Naive thymus-derived CD4-positive, alpha-beta T cell (primary cell): ENCODE results near the gene SPACDR. TPM values are rescaled to one million over a fixed set of nuclear protein-coding genes. Genes with fewer than 3 reads are reported as not detected.
A peak's percentile ranks its signal among the peaks of the same experiment; 100 is the strongest.
"Not testable (repeated sequence)": the region's sequence is repeated elsewhere in the genome, so short reads cannot be mapped to it uniquely, and the experiment has no call there.

ENCODE experiments used
- ATAC-seq: fragments of 150-1000 bp; cut with Tn5 transposase; 2 replicates; pipeline ENCODE4 v1.10.0; 2021; ENCODE audit warnings: mild to moderate bottlenecking, moderate library complexity
- CTCF ChIA-PET: fragments of 350-600 bp; sonication (Branson Sonifier 250); formaldehyde crosslinking; loops from one replicate; lab custom pipeline; 2021; ENCODE audit warnings: antibody characterized with exemption; lab: Charles Lee
- POLR2A ChIA-PET: fragments of 350-600 bp; sonication (Branson Sonifier 250); formaldehyde crosslinking; loops from one replicate; lab custom pipeline; 2021; ENCODE audit warnings: antibody characterized with exemption, inconsistent platforms; lab: Charles Lee
- DNase-seq, 9 donors: peaks; one replicate each; pipeline versions ENCODE4 v3.0.0 to v3.0.0-alpha.2; 2020 to 2022; ENCODE audit warnings: mixed read lengths in 1 of 9
- H3K27ac ChIP-seq: one replicate; pipeline ENCODE4 v1.7.0; 2013; ENCODE audit warnings: mild to moderate bottlenecking, low read depth, low read length, moderate library complexity
- H3K27me3 ChIP-seq, 2 donors: one replicate each; pipeline ENCODE4 v1.7.0; 2013; ENCODE audit warnings: low read length in 2 of 2, mild to moderate bottlenecking in 2 of 2, moderate library complexity in 2 of 2; ENCODE audit not compliant: control insufficient read depth in 2 of 2, insufficient read depth in 2 of 2
- H3K36me3 ChIP-seq, 3 experiments: 1 replicate in 2 of 3; 2 replicates in 1 of 3; pipeline ENCODE4 v1.7.0; 2013; ENCODE audit warnings: low read length in 3 of 3, mild to moderate bottlenecking in 3 of 3, moderate library complexity in 1 of 3; ENCODE audit not compliant: insufficient read depth in 3 of 3, control insufficient read depth in 2 of 3
- H3K4me1 ChIP-seq, 2 donors: one replicate each; pipeline ENCODE4 v1.7.0; 2013; ENCODE audit warnings: low read length in 2 of 2, mild to moderate bottlenecking in 2 of 2, moderate library complexity in 1 of 2; ENCODE audit not compliant: control insufficient read depth in 2 of 2, insufficient read depth in 2 of 2
- H3K4me3 ChIP-seq: 2 replicates; pipeline ENCODE4 v1.7.0; 2013; ENCODE audit warnings: mild to moderate bottlenecking, low read length
- H3K9me3 ChIP-seq, 3 experiments: 1 replicate in 2 of 3; 2 replicates in 1 of 3; pipeline ENCODE4 v1.7.0; 2013; ENCODE audit warnings: low read length in 3 of 3; ENCODE audit not compliant: control insufficient read depth in 2 of 3
- H3K27ac Mint-ChIP-seq, 9 donors: one replicate each; pipeline ENCODE4 v1.8.0; 2020 to 2022; ENCODE audit warnings: mixed read lengths in 9 of 9, mild to moderate bottlenecking in 8 of 9, moderate library complexity in 5 of 9, inconsistent platforms in 2 of 9
- H3K27me3 Mint-ChIP-seq, 5 donors: one replicate each; pipeline ENCODE4 v1.8.0; 2021 to 2022; ENCODE audit warnings: mixed read lengths in 5 of 5, mild to moderate bottlenecking in 1 of 5
- H3K36me3 Mint-ChIP-seq, 5 donors: one replicate each; pipeline ENCODE4 v1.8.0; 2020 to 2022; ENCODE audit warnings: mixed read lengths in 5 of 5, mild to moderate bottlenecking in 3 of 5, inconsistent platforms in 1 of 5
- H3K4me1 Mint-ChIP-seq, 7 donors: one replicate each; pipeline ENCODE4 v1.8.0; 2020 to 2022; ENCODE audit warnings: mixed read lengths in 7 of 7, mild to moderate bottlenecking in 3 of 7, inconsistent platforms in 1 of 7
- H3K4me3 Mint-ChIP-seq, 10 donors: one replicate each; pipeline ENCODE4 v1.8.0; 2020 to 2022; ENCODE audit warnings: mild to moderate bottlenecking in 10 of 10, mixed read lengths in 10 of 10, moderate library complexity in 6 of 10, inconsistent platforms in 2 of 10
- H3K9me3 Mint-ChIP-seq, 11 donors: one replicate each; pipeline ENCODE4 v1.8.0; 2020 to 2022; ENCODE audit warnings: mixed read lengths in 11 of 11, mild to moderate bottlenecking in 4 of 11, inconsistent platforms in 1 of 11, moderate library complexity in 1 of 11
- intact Hi-C, 2 donors: fragments of 100-400 bp; cut with micrococcal nuclease; formaldehyde crosslinking; loops; one replicate each; pipeline ENCODE4 v1.15.1; 2023
- polyA plus RNA-seq, 2 donors: library from polyadenylated mRNA; unstranded; fragments of 300-500 nt; fragmentation: Illumina TruSeq; gene quantifications; one replicate each; pipeline ENCODE4 v1.2.3, GENCODE V29; 2021
- total RNA-seq, 6 experiments: library from RNA in 5 of 6; stranded (reverse) in 5 of 6; gene quantifications; 1 replicate in 5 of 6; 2 replicates in 1 of 6; pipeline ENCODE4 v1.2.3 and lab custom pipeline; 2021 to 2026

SPACDR gene
- total and polyA plus RNA-seq, 7 experiments from 2014 or later = 0.85 to 7.8 (median 2.2) TPM; not detected in 1

DNA sequence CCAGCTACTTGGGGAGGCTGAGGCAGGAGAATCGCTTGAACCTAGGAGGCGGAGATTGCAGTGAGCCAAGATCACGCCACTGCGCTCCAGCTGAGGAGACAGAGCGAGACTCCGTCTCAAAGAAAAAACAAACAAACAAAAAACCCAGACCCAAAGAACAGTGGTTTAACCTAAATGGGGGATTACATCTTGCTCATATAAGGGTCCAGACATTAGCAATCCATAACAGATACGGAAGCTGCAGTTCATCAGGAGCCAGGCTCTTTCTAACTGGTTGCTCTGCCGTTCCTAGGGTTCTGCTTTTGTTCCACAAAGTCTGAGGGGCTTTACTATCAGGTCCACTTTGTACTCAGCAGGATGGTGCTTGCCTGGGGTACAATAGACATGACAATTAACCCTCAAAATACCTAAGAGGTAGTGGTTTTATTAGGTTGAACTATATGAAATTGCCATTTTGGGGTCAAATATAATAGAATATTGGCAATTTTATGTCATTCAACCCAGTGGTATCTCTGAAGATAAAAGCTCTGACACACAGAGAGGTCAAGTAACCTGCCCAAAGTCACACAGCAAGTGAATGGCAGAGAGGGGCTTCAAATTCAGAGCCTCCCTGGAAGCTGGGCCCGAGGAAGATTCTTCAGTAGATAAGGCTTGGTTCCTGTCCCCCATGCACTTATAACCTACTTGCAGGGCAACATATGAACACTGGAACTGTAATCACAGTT is 41.0 kb upstream of the SPACDR start:
- ChIA-PET POLR2A (interaction anchor here (0.6 to 1.0 kb wide), 3 partner anchors 7 to 23 kb away, joined by 3 to 6 read pairs (median 3); no protein-coding TSS in a partner anchor), CTCF (interaction anchor here (1.1 to 1.6 kb wide), 2 partner anchors 11 to 54 kb away, joined by 3 read pairs; no protein-coding TSS in a partner anchor)
- peaks cover 0 to 3% (median 0%) of the 10 kb centered on the region in 5 donors for H3K27me3 Mint-ChIP-seq
- no peak overlapping the region for H3K4me3 Mint-ChIP-seq
- no peaks in the 10 kb centered on the region for H3K9me3 ChIP-seq
- ATAC-seq (no peak), DNase-seq (no peak)
- H3K27ac ChIP-seq = no peak overlapping the region
- H3K4me1 ChIP-seq = no peaks in the 10 kb centered on the region
- no peaks in the 10 kb centered on the region for H3K36me3 ChIP-seq
- peaks cover 0 to 2% (median 0%) of the 10 kb centered on the region in 11 donors for H3K9me3 Mint-ChIP-seq
- H3K27me3 ChIP-seq = no peaks in the 10 kb centered on the region
- intact Hi-C loops = no loop called here
- no peak overlapping the region for H3K4me3 ChIP-seq
- no peaks in the 10 kb centered on the region for H3K36me3 Mint-ChIP-seq
- H3K4me1 Mint-ChIP-seq = peaks cover 0 to 4% (median 0%) of the 10 kb centered on the region in 7 donors
- no peak overlapping the region for H3K27ac Mint-ChIP-seq

DNA sequence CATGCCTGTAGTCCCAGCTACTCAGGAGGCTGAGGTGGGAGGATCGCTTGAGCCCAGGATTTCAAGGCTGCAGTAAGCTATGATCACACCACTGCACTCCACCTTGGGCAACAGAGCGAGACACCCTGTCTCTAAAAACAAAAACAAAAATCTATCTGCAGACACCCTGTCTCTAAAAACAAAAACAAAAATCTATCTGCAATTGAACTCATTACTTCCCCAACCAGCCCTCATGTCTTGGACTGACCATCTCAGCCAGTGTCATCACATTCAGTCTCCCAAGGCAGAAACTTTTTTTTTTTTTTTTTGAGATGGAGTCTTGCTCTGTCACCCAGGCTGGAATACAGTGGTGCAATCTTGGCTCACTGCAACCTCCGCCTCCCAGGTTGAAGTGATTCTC is 40.0 kb upstream of the SPACDR start:
- H3K36me3 ChIP-seq, DNase-seq, H3K27me3 Mint-ChIP-seq, H3K4me1 ChIP-seq, H3K4me3 Mint-ChIP-seq, H3K27me3 ChIP-seq, CTCF ChIA-PET, H3K36me3 Mint-ChIP-seq, H3K9me3 Mint-ChIP-seq, H3K9me3 ChIP-seq, H3K4me1 Mint-ChIP-seq, POLR2A ChIA-PET, H3K4me3 ChIP-seq, ATAC-seq, intact Hi-C loops, H3K27ac ChIP-seq: not testable (repeated sequence)
- H3K27ac Mint-ChIP-seq = peak overlapping the region in 1 of 9 donors; percentile 23

DNA sequence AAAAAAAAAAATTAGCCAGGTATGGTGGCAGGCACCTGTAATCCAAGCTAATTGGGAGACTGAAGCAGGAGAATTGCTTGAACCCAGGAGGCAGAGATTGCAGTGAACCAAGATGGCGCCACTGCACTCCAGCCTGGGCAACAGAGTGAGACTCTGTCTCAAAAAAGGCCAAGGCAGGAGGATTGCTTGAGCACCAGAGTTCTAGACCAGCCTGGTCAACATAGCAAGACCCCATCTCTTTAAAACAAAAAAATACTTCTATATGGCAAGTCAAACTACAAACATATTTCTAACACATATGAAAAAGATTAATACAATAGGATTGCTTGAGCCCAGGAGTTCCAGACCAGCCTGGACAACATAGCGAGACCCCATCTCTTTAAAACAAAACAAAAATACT is 36.7 kb upstream of the SPACDR start:
- H3K4me1 ChIP-seq, H3K27ac Mint-ChIP-seq, CTCF ChIA-PET, H3K4me1 Mint-ChIP-seq, H3K9me3 Mint-ChIP-seq, H3K36me3 Mint-ChIP-seq, DNase-seq, H3K9me3 ChIP-seq, H3K27ac ChIP-seq, intact Hi-C loops, ATAC-seq, H3K27me3 ChIP-seq, POLR2A ChIA-PET, H3K4me3 ChIP-seq, H3K27me3 Mint-ChIP-seq, H3K4me3 Mint-ChIP-seq, H3K36me3 ChIP-seq: not testable (repeated sequence)

DNA sequence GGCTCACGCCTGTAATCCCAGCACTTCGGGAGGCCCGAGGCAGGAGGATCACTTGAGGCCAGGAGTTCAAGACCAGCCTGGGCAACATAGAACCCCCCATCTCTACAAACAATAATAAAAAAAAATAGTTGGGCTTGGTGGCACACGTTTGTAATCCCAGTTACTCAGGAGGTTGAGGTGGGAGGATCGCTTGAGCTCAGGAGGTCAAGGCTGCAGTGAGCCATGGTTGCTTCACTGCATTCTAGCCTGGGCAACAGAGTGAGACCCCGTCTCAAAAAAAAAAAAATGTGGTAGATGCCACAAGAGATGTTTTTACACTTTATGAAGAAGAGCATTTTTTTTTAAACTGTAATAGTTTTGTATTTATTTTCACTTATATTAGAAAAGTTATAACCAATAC is 32.4 kb upstream of the SPACDR start:
- ChIA-PET POLR2A (no interaction called here), CTCF (interaction anchor here (0.6 to 2.2 kb wide), 3 partner anchors 63 to 1953 kb away, joined by 3 to 11 read pairs (median 3); no protein-coding TSS in a partner anchor)
- Histone ChIP-seq H3K4me3 (no peak overlapping the region), H3K4me1 (peaks cover 0 to 8% of the 10 kb centered on the region in 2 donors), H3K27me3 (no peaks in the 10 kb centered on the region), H3K9me3 (no peaks in the 10 kb centered on the region), H3K36me3 (no peaks in the 10 kb centered on the region), H3K27ac (no peak overlapping the region)
- Mint-ChIP-seq H3K27me3 (peaks cover 0 to 26% (median 0%) of the 10 kb centered on the region in 5 donors), H3K9me3 (no peaks in the 10 kb centered on the region), H3K4me1 (peaks cover 8 to 26% (median 21%) of the 10 kb centered on the region in 7 donors), H3K36me3 (peaks cover 0 to 2% (median 0%) of the 10 kb centered on the region in 5 donors), H3K4me3 (no peak overlapping the region), H3K27ac (peak overlapping the region in 2 of 9 donors; percentile 12 to 21)
- ATAC-seq = no peak
- DNase-seq = no peak
- intact Hi-C loops = no loop called here

DNA sequence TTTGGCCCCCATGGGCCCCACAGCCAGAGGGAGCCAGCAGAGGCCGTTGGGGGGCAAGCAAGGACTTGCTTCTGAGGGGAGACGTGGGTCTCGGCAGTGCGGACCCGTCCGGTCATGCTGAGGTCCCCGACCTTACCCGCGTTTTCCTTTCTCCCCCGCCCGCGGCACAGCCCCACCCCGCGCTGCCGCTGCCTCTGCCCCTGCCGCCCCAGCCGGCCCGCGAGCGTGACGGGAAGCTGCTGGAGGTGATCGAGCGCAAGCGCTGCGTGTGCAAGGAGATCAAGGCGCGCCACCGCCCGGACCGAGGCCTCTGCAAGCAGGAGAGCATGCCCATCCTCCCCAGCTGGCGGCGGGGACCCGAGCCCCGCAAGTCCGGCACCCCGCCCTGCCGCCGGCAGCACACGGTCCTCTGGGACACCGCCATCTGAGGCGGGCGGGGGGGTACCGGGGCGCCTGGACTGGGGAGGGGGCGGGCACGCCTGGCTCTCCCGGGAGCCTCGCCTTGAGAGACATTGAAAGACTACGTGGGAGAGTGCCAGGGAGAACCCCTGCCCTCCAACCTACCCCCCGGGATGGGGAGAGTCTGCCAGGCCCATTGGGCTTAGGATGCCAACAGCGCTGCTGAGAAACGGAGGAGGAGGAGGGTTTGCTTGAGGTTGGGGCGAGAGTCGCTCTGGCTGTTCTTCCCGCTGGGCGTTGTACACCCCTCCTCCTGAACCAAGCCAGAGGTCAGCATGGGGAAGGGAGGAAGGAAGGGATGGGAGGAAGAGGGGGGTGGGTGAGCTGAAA is 29.6 kb upstream of the SPACDR start:
- no peaks in the 10 kb centered on the region for H3K27me3 ChIP-seq
- CTCF ChIA-PET = interaction anchor here (0.6 to 3.4 kb wide), 8 partner anchors 11 to 71 kb away, joined by 3 to 8 read pairs (median 4); no protein-coding TSS in a partner anchor
- POLR2A ChIA-PET = interaction anchor here (0.6 to 2.1 kb wide), 14 partner anchors 11 to 406 kb away, joined by 3 to 7 read pairs (median 3); partner anchors contain the start of genes FBXO24 and LRCH4
- Mint-ChIP-seq H3K4me1 (peaks cover 8 to 26% (median 21%) of the 10 kb centered on the region in 7 donors), H3K4me3 (peak overlapping the region; percentile 72 to 85 (median 80)), H3K27ac (peak overlapping the region; percentile 20 to 84 (median 67)), H3K36me3 (peaks cover 0 to 2% (median 0%) of the 10 kb centered on the region in 5 donors), H3K9me3 (no peaks in the 10 kb centered on the region), H3K27me3 (peaks cover 0 to 26% (median 0%) of the 10 kb centered on the region in 5 donors)
- peak overlapping the region; percentile 53 for H3K4me3 ChIP-seq
- H3K4me1 ChIP-seq = peaks cover 0 to 8% of the 10 kb centered on the region in 2 donors
- no peaks in the 10 kb centered on the region for H3K36me3 ChIP-seq
- no peaks in the 10 kb centered on the region for H3K9me3 ChIP-seq
- peak; percentile 81 for ATAC-seq
- peak in 8 of 9 donors; percentile 45 to 65 (median 56) for DNase-seq
- intact Hi-C loops = loop anchor here in 1 of 2 donors (1.0 to 2.0 kb wide), 3 partner anchors 23 to 65 kb away; partner anchors contain the start of gene AGFG2
- peak overlapping the region; percentile 45 for H3K27ac ChIP-seq

DNA sequence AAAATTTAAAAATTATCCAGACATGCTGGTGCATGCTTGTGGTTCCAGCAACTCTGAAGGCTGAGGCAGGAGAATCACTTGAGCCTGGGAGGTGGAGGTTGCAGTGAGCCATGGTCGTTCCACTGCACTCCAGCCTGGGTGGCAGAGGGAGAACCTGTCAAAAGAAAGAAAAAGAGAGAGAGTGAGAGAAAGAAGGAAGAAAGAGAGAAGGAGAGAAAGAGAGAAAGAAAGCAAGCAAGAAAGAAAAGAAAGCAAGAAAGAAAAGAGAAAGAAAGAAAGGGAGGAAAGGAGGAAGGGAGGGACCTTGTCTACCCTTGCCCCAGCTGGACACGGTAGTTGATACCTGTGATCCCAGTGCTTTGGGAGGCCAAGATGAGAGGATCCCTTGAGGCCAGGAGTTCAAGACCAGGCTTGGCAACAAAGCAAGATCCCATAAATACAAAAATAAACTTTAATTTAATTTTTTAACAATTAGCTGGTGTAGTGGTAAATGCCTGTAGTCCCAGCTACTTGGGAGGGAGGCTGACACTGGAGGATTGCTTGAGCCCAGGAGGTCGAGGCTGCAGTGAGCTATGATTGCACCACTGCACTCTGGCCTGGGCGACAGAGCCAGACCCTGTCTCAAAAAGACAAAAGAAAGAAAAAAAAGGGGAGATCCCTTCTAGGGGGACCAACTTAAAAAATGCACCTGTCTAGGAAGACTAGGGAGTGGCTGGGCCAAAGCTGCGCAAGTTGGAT is 28.8 kb upstream of the SPACDR start:
- Histone ChIP-seq H3K4me1 (peaks cover 0 to 8% of the 10 kb centered on the region in 2 donors), H3K27me3 (no peaks in the 10 kb centered on the region), H3K4me3 (peak overlapping the region; percentile 53), H3K9me3 (no peaks in the 10 kb centered on the region), H3K36me3 (no peaks in the 10 kb centered on the region), H3K27ac (peak overlapping the region; percentile 45)
- no peak for DNase-seq
- ATAC-seq = no peak
- H3K36me3 Mint-ChIP-seq = peaks cover 0 to 2% (median 0%) of the 10 kb centered on the region in 5 donors
- peak overlapping the region; percentile 72 to 85 (median 78) for H3K4me3 Mint-ChIP-seq
- H3K4me1 Mint-ChIP-seq = peaks cover 8 to 26% (median 21%) of the 10 kb centered on the region in 7 donors
- no peaks in the 10 kb centered on the region for H3K9me3 Mint-ChIP-seq
- POLR2A ChIA-PET = interaction anchor here (0.6 to 2.1 kb wide), 12 partner anchors 10 to 405 kb away, joined by 3 to 7 read pairs (median 3); partner anchors contain the start of genes FBXO24 and LRCH4
- H3K27ac Mint-ChIP-seq = peak overlapping the region; percentile 20 to 96 (median 62)
- intact Hi-C loops = loop anchor here in 1 of 2 donors (1.0 to 2.0 kb wide), 3 partner anchors 23 to 66 kb away; partner anchors contain the start of gene AGFG2
- peaks cover 0 to 26% (median 0%) of the 10 kb centered on the region in 5 donors for H3K27me3 Mint-ChIP-seq
- CTCF ChIA-PET = interaction anchor here (0.6 to 3.4 kb wide), 7 partner anchors 11 to 72 kb away, joined by 3 to 8 read pairs (median 5); no protein-coding TSS in a partner anchor
